HepG2 (cell line): ENCODE measurements around the gene MC1R. TPM values are rescaled to one million over a fixed set of nuclear protein-coding genes. Genes with fewer than 3 reads are reported as not detected.

Experiments
- ATAC-seq: fragments of 200-7000 bp; cut with Tn5 transposase; 3 replicates; pipeline ENCODE4 v1.9.1; 2020; ENCODE audit warnings: mild to moderate bottlenecking, moderate library complexity
- BruUV-seq: library from RNA; stranded (reverse); fragments of 400-500 nt; replicated peaks from 2 replicates; lab custom pipeline; 2021; lab: Mats Ljungman, UMichigan
- CTCF ChIA-PET: fragments of 300-600 bp; formaldehyde crosslinking; extraction: SDS; loops from one replicate; lab custom pipeline; 2021; ENCODE audit warnings: low total read pairs, inconsistent platforms, low intra/inter-chr PET ratio; lab: Yijun Ruan, JAX
- POLR2A ChIA-PET: fragments of 350-600 bp; sonication (Branson Sonifier 250); formaldehyde crosslinking; loops from one replicate; lab custom pipeline; 2020; ENCODE audit warnings: antibody characterized with exemption, inconsistent platforms; lab: Yijun Ruan, JAX
- DNase-seq: peaks from one replicate; pipeline ENCODE4 v3.0.0-alpha.2; 2015; ENCODE audit warnings: low spot score
- FAIRE-seq: peaks from 3 replicates; lab custom pipeline; 2011; peaks lifted over from hg19 to GRCh38; lab: Jason Lieb, UNC
- H2AFZ ChIP-seq: one replicate; pipeline ENCODE4 v1.6.1; 2011; ENCODE audit warnings: low read length, inconsistent platforms
- H3K27ac ChIP-seq: fragments of 300-600 bp; 3 replicates; pipeline ENCODE4 v1.8.0; 2011; ENCODE audit warnings: mixed run types, mild to moderate bottlenecking, mixed read lengths, low read length, inconsistent platforms; ENCODE audit not compliant: insufficient read depth; ENCODE audit errors: extremely low read length
- H3K27me3 ChIP-seq, 2 experiments: fragments of 200-600 bp in 1 of 2; 2 replicates in 1 of 2; 3 replicates in 1 of 2; pipeline versions ENCODE4 v1.6.0 to v1.8.0; 2011; ENCODE audit warnings: low read length in 2 of 2, mild to moderate bottlenecking in 2 of 2, moderate library complexity in 2 of 2, inconsistent platforms in 1 of 2; ENCODE audit not compliant: insufficient read depth in 2 of 2, control insufficient read depth in 1 of 2
- H3K36me3 ChIP-seq, 2 experiments: fragments of 200-600 bp in 1 of 2; replicated peaks in 1 of 2; 2 replicates in 1 of 2; 3 replicates in 1 of 2; pipeline versions ENCODE4 v1.5.1 to v1.8.0; 2011; ENCODE audit warnings: low read length in 2 of 2, inconsistent platforms in 1 of 2; ENCODE audit not compliant: insufficient read depth in 2 of 2, control insufficient read depth in 1 of 2
- H3K4me1 ChIP-seq: 2 replicates; pipeline ENCODE4 v1.5.1; 2012; ENCODE audit warnings: low read length, inconsistent platforms; ENCODE audit not compliant: insufficient read depth
- H3K4me2 ChIP-seq: 2 replicates; pipeline ENCODE4 v1.6.0; 2011; ENCODE audit warnings: low read depth, low read length, inconsistent platforms
- H3K4me3 ChIP-seq, 3 experiments: fragments of 200-600 bp in 1 of 3; sonication (generic), shearing (Covaris generic) in 1 of 3; replicated peaks in 1 of 3; 2 replicates each; pipeline ENCODE4 v1.5.1; 2011 to 2016; ENCODE audit warnings: low read length in 3 of 3, inconsistent platforms in 2 of 3, low read depth in 2 of 3, mild to moderate bottlenecking in 2 of 3, control low read depth in 1 of 3, mixed read lengths in 1 of 3; ENCODE audit not compliant: insufficient read depth in 1 of 3
- H3K79me2 ChIP-seq: one replicate; pipeline ENCODE4 v1.6.1; 2011; ENCODE audit warnings: low read length, inconsistent platforms; ENCODE audit not compliant: insufficient read depth
- H3K9ac ChIP-seq: 2 replicates; pipeline ENCODE4 v1.6.0; 2011; ENCODE audit warnings: mild to moderate bottlenecking, low read depth, low read length, inconsistent platforms; ENCODE audit not compliant: insufficient read depth
- H3K9me3 ChIP-seq: 2 replicates; pipeline ENCODE4 v1.5.1; 2012; ENCODE audit warnings: mild to moderate bottlenecking, low read length
- H4K20me1 ChIP-seq: 2 replicates; pipeline ENCODE4 v1.6.0; 2011; ENCODE audit warnings: inconsistent platforms, mild to moderate bottlenecking, low read length, moderate library complexity; ENCODE audit not compliant: insufficient read depth
- ADNP ChIP-seq: sonication (generic); formaldehyde crosslinking; IDR thresholded peaks from 2 replicates; pipeline ENCODE4 v1.4.0; 2020; ENCODE audit warnings: missing genetic modification reagents
- FOXM1 ChIP-seq: sonication (generic); formaldehyde crosslinking; IDR thresholded peaks from 2 replicates; pipeline ENCODE4 v1.5.0; 2020; ENCODE audit warnings: missing genetic modification reagents
- PAF1 ChIP-seq: IDR thresholded peaks from 2 replicates; pipeline ENCODE4 v1.6.1; 2016; ENCODE audit warnings: missing genetic modification reagents, missing compliant biosample characterization
- PAX8 ChIP-seq: sonication (generic); formaldehyde crosslinking; IDR thresholded peaks from 2 replicates; pipeline ENCODE4 v1.8.0; 2022; ENCODE audit warnings: mild to moderate bottlenecking, missing genetic modification reagents, borderline replicate concordance
- PRMT3 ChIP-seq: sonication (generic); formaldehyde crosslinking; IDR thresholded peaks from 2 replicates; pipeline ENCODE4 v1.8.1; 2022; ENCODE audit warnings: low read depth, mild to moderate bottlenecking, moderate library complexity, missing genetic modification reagents, borderline replicate concordance
- RBM22 ChIP-seq: fragments of 200-400 bp; formaldehyde crosslinking; optimal IDR thresholded peaks from 2 replicates; pipeline ENCODE3; 2017; ENCODE audit warnings: mild to moderate bottlenecking, low read length, moderate library complexity
- REPIN1 ChIP-seq: sonication (generic); formaldehyde crosslinking; IDR thresholded peaks from 2 replicates; pipeline ENCODE4 v1.8.0; 2022; ENCODE audit warnings: missing genetic modification reagents, low read depth, mild to moderate bottlenecking, borderline replicate concordance
- RXRB ChIP-seq: IDR thresholded peaks from 2 replicates; pipeline ENCODE4 v1.6.1; 2016; ENCODE audit warnings: borderline replicate concordance, missing genetic modification reagents, missing compliant biosample characterization
- TBP ChIP-seq: sonication (generic); formaldehyde crosslinking; IDR thresholded peaks from 2 replicates; pipeline ENCODE4 v1.5.0; 2020; ENCODE audit warnings: missing genetic modification reagents
- TOPORS ChIP-seq: sonication (generic); formaldehyde crosslinking; IDR thresholded peaks from 2 replicates; pipeline ENCODE4 v1.8.0; 2023; ENCODE audit warnings: mild to moderate bottlenecking, missing genetic modification reagents
- ZBTB1 ChIP-seq: sonication (generic); formaldehyde crosslinking; IDR thresholded peaks from 2 replicates; pipeline ENCODE4 v1.4.0; 2020; ENCODE audit warnings: missing genetic modification reagents, borderline replicate concordance
- ZBTB21 ChIP-seq: sonication (generic); formaldehyde crosslinking; IDR thresholded peaks from 2 replicates; pipeline ENCODE4 v1.4.0; 2020; ENCODE audit warnings: missing genetic modification reagents
- ZBTB42 ChIP-seq: sonication (generic); formaldehyde crosslinking; IDR thresholded peaks from 2 replicates; pipeline ENCODE4 v1.5.0; 2020; ENCODE audit warnings: mild to moderate bottlenecking, missing genetic modification reagents
- ZNF136 ChIP-seq: sonication (generic); formaldehyde crosslinking; IDR thresholded peaks from 2 replicates; pipeline ENCODE4 v1.8.1; 2022; ENCODE audit warnings: low read depth, mild to moderate bottlenecking, moderate library complexity, missing genetic modification reagents
- ZNF230 ChIP-seq: sonication (generic); formaldehyde crosslinking; IDR thresholded peaks from 2 replicates; pipeline ENCODE4 v1.4.0; 2020; ENCODE audit warnings: mild to moderate bottlenecking, missing genetic modification reagents
- ZNF264 ChIP-seq: sonication (generic); formaldehyde crosslinking; IDR thresholded peaks from 2 replicates; pipeline ENCODE4 v1.4.0; 2020; ENCODE audit warnings: missing genetic modification reagents
- ZNF460 ChIP-seq: sonication (generic); formaldehyde crosslinking; IDR thresholded peaks from 2 replicates; pipeline ENCODE4 v1.5.1; 2020; ENCODE audit warnings: missing genetic modification reagents, mild to moderate bottlenecking, borderline replicate concordance
- ZNF746 ChIP-seq: sonication (generic); formaldehyde crosslinking; IDR thresholded peaks from 2 replicates; pipeline ENCODE4 v1.8.0; 2022; ENCODE audit warnings: mild to moderate bottlenecking, missing genetic modification reagents
- WGBS: methylation state at CpG from one replicate; pipeline ENCODE4 v1.1.6; 2017; ENCODE audit warnings: low lambda C conversion rate; 5-methylcytosine and 5-hydroxymethylcytosine counted together
- in situ Hi-C: cut with HindIII; loops from 2 replicates; pipeline ENCODE4 v1.10.0; 2017; ENCODE audit warnings: low pct_unique_long_range_greater_than_20kb; ENCODE audit not compliant: extremely low pct_ligation_motif_present
- intact Hi-C: fragments of 100-400 bp; cut with micrococcal nuclease; formaldehyde crosslinking; loops from one replicate; pipeline ENCODE4 v1.10.0; 2022; ENCODE audit not compliant: unreplicated experiment
- polyA plus RNA-seq, 8 experiments: library from polyadenylated mRNA; depleted of rRNA in 3 of 8; stranded (reverse) in 7 of 8; unstranded in 1 of 8; fragments of >200 nt; fragmentation: Illumina TruSeq in 4 of 8; extraction: Trizol in 4 of 8; gene quantifications; 2 replicates each; pipeline versions ENCODE4 v1.2.1 to v1.2.3, GENCODE V29; 2011 to 2016; ENCODE audit warnings: low read depth in 4 of 8, missing spikeins in 1 of 8, mixed read lengths in 1 of 8; ENCODE audit not compliant: insufficient read depth in 1 of 8
- total RNA-seq, 5 experiments: library from RNA; depleted of rRNA; stranded (reverse); fragments of >200 nt; fragmentation: Illumina TruSeq; extraction: Trizol; gene quantifications; 2 replicates each; pipeline ENCODE4 v1.2.3, GENCODE V29; 2016; ENCODE audit warnings: low read depth in 1 of 5
- TF ChIP-seq, protein P1 (sequence below): conservative IDR thresholded peaks from 2 replicates; pipeline ENCODE4 v1.6.1; 2018; ENCODE audit warnings: missing genetic modification reagents
- TF ChIP-seq, protein P2 (sequence below): sonication (generic); formaldehyde crosslinking; IDR thresholded peaks from 2 replicates; pipeline ENCODE4 v1.8.1; 2023; ENCODE audit warnings: mild to moderate bottlenecking, inconsistent platforms, moderate library complexity, missing genetic modification reagents, borderline replicate concordance

MC1R gene
- total and polyA plus RNA-seq, 2 of the 13 experiments (the other 11 are each of a cell fraction or from before 2014, with no cell fraction given): 9.1 to 14.8 TPM

DNA sequence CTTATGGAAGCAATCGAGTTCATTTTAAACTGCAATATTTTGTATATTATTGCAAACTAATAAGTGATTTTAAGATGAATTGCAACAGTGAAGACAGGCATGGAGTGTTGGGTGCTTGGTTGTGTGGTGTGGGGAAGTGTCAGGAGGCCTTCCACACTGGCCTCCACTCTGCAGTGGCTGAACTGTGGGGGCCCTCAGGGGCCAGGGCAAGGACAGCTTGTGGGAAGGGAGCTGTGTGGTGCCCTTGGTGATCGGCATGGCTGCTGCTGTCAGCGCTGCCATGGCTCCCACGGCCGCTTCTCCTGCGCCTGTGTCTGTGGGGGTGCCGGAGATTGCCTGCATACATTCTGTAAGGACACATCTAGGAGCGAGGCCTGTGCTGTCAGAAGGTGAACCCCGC lies 26.0 kb upstream of the MC1R start:
- FAIRE-seq: no peak
- no peak; the same call in 2 of the 3 replicates for ATAC-seq
- H3K4me2 ChIP-seq: no peak overlapping the region
- intact Hi-C loops: no loop called here
- TF ChIP-seq ZNF230 (no peak), ZBTB1 (no peak), ZNF136 (CRISPR knock-in tag) (no peak), REPIN1 (CRISPR knock-in tag) (no peak), ZBTB21 (CRISPR knock-in tag) (no peak), PAX8 (CRISPR knock-in tag) (no peak), ADNP (CRISPR knock-in tag) (no peak), RXRB (CRISPR knock-in tag) (no peak), RBM22 (no peak), ZNF264 (CRISPR knock-in tag) (no peak), ZNF460 (CRISPR knock-in tag) (no peak), PRMT3 (CRISPR knock-in tag) (no peak), TOPORS (CRISPR knock-in tag) (no peak), ZNF746 (CRISPR knock-in tag) (no peak), FOXM1 (CRISPR knock-in tag) (no peak), ZBTB42 (CRISPR knock-in tag) (no peak), TBP (CRISPR knock-in tag) (no peak), PAF1 (no peak)
- TF ChIP-seq, protein P1, sequence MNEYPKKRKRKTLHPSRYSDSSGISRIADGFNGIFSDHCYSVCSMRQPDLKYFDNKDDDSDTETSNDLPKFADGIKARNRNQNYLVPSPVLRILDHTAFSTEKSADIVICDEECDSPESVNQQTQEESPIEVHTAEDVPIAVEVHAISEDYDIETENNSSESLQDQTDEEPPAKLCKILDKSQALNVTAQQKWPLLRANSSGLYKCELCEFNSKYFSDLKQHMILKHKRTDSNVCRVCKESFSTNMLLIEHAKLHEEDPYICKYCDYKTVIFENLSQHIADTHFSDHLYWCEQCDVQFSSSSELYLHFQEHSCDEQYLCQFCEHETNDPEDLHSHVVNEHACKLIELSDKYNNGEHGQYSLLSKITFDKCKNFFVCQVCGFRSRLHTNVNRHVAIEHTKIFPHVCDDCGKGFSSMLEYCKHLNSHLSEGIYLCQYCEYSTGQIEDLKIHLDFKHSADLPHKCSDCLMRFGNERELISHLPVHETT: no peak
- TF ChIP-seq, protein P2, sequence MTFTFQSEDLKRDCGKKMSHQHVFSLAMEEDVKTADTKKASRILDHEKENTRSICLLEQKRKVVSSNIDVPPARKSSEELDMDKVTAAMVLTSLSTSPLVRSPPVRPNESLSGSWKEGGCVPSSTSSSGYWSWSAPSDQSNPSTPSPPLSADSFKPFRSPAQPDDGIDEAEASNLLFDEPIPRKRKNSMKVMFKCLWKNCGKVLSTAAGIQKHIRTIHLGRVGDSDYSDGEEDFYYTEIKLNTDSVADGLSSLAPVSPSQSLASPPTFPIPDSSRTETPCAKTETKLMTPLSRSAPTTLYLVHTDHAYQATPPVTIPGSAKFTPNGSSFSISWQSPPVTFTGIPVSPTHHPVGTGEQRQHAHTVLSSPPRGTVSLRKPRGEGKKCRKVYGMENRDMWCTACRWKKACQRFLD (CRISPR knock-in tag): no peak
- peaks cover 5% of the 10 kb centered on the region; the same call in 1 of the 2 replicates for H4K20me1 ChIP-seq
- H3K9me3 ChIP-seq: no peaks in the 10 kb centered on the region
- BruUV-seq: no TSS peak
- H3K36me3 ChIP-seq: peaks cover 45 to 84% of the 10 kb centered on the region in 2 experiments; a peak in 4 of 5 replicates
- no peaks in the 10 kb centered on the region for H3K27me3 ChIP-seq
- DNase-seq: no peak
- no peaks in the 10 kb centered on the region for H3K4me1 ChIP-seq
- POLR2A ChIA-PET: interaction anchor here (1.7 kb wide), 1 partner anchor 19 kb away, joined by 5 read pairs; the partner anchor contains the start of gene TCF25
- in situ Hi-C loops: no loop called here
- CTCF ChIA-PET: no interaction called here
- H3K79me2 ChIP-seq: no peaks in the 10 kb centered on the region
- no peak overlapping the region for H3K27ac ChIP-seq
- 98% methylated on average over 9 of the region's 9 CpGs for WGBS
- no peak overlapping the region for H3K9ac ChIP-seq
- no peak overlapping the region for H2AFZ ChIP-seq
- no peak overlapping the region for H3K4me3 ChIP-seq
